Lower leg skin (tissue), 3 donors: ENCODE measurements around the gene OPRM1.

Experiments used
- POLR2A ChIP-seq, 2 donors: fragments of 450-650 bp; IDR thresholded peaks; one replicate each; pipeline ENCODE4 v1.6.1; 2016 to 2017; ENCODE audit warnings: antibody characterized with exemption in 2 of 2, mild to moderate bottlenecking in 1 of 2, moderate library complexity in 1 of 2
- TF ChIP-seq, protein P1 (sequence below), 3 donors: fragments of 450-650 bp; IDR thresholded peaks; one replicate each; pipeline ENCODE4 v1.5.1; 2016; ENCODE audit warnings: antibody characterized with exemption in 3 of 3, mild to moderate bottlenecking in 3 of 3, moderate library complexity in 2 of 3

DNA sequence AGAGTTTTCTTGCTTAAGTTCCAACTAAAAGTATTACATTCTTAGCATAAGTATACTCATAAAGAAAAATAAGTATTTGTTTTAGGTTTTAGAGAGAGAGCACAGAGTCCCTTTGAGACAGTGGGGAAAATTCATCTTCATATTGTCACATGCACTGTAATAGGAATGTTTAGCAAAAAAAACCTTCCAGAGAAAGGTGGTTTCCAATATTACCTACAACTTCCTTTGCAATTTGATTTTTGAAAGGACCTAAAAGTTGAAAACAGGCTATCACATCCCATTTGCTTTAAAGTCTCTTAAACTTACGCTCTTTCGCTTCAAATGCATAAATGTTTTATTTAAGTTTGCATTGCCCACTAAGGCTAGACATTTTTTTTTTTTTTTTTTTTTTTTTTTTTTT, 86.4 kb downstream of the OPRM1 start:
- TF ChIP-seq, protein P1, sequence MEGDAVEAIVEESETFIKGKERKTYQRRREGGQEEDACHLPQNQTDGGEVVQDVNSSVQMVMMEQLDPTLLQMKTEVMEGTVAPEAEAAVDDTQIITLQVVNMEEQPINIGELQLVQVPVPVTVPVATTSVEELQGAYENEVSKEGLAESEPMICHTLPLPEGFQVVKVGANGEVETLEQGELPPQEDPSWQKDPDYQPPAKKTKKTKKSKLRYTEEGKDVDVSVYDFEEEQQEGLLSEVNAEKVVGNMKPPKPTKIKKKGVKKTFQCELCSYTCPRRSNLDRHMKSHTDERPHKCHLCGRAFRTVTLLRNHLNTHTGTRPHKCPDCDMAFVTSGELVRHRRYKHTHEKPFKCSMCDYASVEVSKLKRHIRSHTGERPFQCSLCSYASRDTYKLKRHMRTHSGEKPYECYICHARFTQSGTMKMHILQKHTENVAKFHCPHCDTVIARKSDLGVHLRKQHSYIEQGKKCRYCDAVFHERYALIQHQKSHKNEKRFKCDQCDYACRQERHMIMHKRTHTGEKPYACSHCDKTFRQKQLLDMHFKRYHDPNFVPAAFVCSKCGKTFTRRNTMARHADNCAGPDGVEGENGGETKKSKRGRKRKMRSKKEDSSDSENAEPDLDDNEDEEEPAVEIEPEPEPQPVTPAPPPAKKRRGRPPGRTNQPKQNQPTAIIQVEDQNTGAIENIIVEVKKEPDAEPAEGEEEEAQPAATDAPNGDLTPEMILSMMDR (IDR thresholded peaks at IDR 0.05), result no peak
- no peak for TF ChIP-seq POLR2A (IDR thresholded peaks at IDR 0.05)
